GM21381 (cell line): ENCODE results near the gene MRPL41.
"Not testable (repeated sequence)": the region's sequence is repeated elsewhere in the genome, so short reads cannot be mapped to it uniquely, and the experiment has no call there.

ENCODE experiments used
- ATAC-seq: cut with Tn5 transposase; IDR thresholded peaks from one replicate; pipeline ENCODE4 v1.9.1; 2021; ENCODE audit warnings: mild to moderate bottlenecking, moderate library complexity; ENCODE audit not compliant: unreplicated experiment

Gene MRPL41

DNA sequence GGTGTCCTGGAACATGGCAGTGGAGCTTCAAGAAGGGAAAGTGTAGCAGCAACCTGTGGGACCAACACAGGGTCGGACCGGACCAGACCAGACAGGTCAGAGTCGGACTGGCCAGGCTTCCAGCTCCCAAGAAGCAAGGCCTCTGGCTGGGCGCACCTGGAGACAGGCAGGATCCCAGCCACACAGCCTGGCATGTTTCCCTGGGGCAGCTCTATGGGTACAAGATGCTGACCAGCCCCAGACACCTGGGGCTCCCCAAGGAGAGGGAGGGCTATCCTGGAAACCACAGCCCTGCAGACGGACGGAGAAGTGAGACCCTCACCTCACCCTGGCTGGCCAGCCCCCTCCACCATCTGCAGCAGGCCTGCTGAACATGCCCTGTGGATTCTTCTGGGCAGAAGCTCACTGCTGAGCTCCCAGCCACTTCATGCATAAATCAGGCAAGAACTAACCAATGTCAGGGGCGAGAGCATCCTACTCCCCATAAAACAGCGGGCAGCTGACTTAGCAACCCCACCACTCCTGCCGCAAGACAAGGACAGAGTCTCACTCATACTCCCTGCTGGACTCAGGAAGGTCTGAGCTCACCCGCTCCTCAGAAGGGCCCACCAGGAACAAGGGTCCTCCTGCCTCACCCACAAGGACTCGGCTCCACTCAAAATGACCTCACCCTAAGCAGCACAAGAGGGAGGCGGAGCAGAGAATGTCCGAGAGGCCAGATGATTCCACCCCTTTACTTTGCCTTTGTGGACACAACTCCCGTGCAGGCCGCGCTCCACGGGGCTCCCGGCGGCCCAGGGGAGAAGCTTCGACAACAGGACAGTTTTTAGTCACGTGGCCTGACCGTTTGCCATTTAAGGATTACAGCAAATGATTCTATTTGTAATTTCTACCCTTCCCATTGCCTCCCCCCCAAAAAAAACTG is 29.9 kb downstream of the MRPL41 start:
- no peak for ATAC-seq

DNA sequence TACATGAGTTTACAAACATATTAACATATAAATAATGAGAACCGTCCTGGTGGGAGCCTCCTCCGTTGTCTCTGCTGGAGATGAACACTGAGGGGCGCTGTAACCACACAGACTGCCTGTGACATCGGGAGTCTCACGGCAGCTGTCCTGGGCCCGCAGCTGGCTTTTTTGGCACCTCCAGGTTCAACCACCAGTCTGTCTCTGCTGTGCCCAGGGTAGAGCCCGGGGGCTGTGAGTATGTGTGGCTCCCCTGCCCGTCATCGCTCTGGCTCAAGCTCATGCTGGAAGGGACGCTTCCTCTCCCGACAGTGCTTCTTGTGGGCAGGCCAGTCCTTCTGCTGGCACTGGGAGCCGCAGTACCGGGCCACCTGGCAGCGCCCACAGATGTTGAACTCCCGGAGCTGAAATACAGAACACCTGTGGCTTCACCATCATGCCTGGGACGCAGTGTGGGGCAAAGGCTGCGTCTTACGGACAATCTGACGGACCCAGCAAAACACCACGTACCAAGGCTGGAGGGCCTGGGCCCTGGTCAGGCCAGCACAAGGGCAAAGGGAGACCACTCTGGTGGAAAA is 30.7 kb downstream of the MRPL41 start:
- ATAC-seq: no peak

DNA sequence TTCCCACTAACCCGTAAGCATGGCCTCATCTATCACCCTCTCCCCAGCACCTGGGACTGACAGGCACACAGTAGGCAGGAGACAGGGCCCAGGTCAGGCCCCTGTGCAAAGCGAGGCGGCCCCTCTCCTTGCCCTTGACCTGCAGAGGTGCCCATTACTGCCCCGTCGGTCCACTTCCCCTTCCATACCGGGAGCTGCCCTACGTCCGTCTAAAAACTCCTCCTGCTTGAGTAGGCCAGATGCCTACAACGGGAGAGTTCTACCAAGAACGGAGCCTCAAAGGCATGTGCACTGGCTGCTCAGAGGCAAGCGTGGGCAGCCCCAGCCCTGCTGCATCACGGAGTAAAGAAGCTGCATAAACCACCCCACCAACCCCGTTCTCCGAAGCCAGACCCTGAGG is 31.7 kb downstream of the MRPL41 start:
- no peak for ATAC-seq

DNA sequence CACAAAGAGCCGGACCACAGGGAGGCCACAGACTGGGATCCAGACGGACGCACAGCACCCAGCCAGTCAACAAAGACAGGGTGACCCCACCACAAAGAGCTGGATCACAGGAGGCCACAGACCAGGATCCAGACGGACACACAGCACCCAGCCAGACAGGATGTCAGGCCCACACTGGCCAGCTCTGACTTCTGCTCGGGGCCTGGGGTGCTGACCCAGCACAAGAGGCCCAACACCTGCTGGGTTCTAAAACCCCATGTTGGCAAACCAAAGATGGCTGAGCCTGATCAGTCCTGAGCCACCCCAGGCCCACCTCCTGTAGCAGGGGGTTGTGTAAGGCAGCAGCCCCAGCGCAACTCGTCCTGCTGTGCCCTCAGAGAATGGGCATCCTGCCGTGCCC is 32.3 kb downstream of the MRPL41 start:
- ATAC-seq: no peak

DNA sequence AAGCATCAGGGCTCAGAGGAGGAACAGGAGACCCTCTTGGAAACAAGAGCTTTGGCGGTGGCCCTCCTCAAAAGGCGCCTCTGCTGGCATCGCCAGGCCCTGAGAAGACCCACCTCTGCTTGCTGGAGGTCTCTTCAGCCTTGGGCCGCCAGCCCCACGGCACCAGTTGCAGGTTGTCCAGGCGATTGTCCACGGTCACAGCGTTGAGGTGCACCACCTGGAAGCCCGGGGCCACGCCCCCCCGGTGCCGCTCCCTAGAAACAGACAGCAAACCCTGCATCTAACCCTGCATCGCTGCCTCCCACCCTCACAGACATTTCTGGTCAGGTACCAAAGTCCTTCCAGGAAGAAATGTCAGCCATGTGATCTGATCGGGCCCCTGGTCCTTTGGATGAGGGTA is 35.2 kb downstream of the MRPL41 start:
- ATAC-seq: no peak

DNA sequence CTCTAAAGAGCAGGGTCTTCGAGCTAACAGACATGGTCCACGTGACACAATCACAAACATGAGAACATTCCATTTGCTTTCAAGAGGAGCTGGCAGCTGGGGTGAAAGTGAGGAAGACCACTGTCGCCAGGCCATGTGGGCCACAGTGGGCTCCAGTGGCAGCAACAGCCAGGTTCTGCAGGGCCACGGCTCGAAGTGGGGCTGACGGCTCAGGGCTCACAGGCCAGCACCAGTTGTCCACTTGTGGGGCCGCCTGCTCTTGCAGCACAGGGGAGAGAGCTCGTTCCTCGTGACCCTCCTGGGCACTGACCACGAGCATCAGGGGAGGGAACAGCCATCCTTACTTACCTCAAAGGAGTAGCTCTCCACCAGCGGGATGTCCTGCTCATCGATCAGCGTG is 36.6 kb downstream of the MRPL41 start:
- ATAC-seq: no peak

DNA sequence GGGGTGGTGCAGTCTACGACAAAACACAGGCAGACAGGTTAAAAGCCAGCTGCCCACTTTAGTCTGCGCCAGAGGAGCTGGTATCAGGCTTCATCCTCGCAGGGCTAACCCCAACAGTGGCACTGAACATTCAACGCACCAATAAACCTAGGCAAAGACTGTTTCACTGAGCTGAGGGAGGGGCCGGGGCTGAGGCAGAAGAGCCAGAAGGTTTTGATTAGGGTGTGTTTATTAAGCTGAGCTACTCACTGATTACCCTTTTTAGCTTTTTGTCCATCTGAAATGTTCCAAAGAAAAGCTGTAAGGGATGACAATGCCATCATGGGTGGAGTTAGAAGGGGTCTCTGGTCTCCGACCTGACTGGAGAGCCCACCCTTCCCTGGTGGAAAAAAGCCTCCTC is 37.2 kb downstream of the MRPL41 start:
- no peak for ATAC-seq

DNA sequence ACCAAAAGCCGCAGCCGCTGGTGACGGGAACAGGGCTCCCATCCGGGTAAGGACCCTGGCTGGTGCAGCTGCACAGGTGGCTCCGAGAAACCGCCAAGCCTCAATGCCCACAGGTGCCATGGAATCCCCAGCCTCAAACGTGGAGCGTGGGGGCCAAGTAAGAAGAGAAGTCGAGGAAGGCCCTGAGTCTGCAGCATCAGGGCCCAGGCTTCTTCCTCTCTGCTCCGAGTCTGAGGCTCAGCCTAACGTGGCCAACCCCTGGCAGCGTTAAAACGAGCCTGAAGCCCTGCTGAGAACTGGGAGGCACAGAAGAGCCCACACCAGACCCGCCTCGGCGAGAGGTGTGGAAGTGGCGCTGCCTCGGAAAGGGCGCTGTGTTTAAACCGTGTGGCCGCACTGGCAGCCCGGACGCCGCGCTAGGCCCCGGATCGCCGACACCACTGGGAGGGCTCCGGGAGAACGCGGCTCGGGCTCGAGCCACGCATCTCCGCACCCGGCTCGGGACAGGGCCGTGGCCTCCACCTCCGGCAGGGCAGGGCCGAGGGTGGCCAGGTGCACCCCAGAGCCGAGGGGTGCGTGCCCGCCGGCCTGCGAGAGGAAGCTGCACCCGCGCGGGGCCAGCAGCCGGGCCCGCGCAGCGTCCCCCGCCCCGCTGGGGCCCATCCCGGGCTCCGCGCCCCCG is 37.9 kb downstream of the MRPL41 start:
- ATAC-seq: peak; percentile 27

DNA sequence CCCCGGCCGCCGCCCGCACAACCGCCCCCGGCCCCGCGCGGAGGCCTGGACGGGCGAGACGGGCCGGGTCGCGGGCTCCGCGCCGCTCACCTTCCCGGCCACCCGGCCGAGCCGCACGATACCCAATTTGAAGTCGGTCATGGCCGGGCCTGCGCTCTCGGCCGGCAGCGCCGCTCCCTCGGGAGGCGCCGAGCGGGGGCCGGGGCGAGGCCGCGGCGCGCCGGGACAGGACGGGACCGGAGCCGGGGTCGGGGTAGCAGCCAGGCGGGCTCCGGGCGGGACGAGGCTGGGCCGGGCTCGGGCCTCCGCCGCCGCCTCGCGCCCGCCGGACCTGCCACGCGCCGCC is 38.4 kb downstream of the MRPL41 start:
- ATAC-seq: no peak

DNA sequence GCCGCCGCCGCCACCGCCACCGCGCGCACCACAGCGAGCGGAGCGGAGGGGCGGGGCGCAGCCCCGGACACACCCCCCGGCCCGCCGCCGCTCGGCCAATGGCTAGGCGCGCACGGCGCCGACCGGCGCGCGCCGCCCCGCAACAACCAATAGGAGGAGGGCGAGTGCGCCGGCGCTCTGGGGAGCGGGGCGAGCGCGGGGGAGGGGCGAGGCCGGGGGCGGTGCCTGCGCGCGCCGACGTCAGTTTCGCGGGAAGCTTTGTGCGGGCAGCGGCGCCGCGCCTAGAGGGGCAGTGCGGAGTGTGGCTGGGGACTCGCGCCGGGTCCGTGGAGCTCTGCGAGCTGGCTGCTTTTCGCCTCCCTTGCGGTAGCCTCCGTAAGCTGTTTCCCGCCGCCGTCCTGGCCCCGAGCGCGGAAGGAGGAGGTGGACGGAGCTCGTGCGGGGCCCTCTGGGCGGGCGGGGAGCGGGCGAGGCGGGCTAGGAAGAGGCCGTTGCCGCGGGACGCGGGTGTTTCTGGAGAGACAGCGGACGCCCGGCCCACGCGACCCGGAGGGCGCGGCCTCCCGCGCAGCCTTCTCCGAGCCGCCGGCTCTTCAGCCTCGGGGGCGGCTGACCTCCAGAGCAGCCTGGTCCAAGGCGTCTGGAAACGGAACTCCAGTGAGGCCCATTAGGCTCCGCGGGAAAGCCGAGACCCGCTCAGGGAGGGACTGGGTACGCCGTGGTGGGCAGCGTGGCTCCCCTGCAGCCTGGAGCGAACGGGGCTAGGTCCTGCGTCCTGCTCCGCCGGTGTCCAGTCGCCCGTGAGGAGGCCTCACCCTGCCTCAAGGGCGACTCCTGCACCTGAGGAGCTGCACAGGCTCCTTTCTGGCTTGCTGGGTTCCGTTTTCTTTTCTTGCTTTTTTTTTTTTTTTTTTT is 39.0 kb downstream of the MRPL41 start, which contains the start of gene ZMYND19:
Gene ZMYND19, minus strand, starts transcription at position 44 of the 915 bp plus-strand sequence. CDS start 249 bp downstream, outside the sequence.
- peak; percentile 83 for ATAC-seq

DNA sequence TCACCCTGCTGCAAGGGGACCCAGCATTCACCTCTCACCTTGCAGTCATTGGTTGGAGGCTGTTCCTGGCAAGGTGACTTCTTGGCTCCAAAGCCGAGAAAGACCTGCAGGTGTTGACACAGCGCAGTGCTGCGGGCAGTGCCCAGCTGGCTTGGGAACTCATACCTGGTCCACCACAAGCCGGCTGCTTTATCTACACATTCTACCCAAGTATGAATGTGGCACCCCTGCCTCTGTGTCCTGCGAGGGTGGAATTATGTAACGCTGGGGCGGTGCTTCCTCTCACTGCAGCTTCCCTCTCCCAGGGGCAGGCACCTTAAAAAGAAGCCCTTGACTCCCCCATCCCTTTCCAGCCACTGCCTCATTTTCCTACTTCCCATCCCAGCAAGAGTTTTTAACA is 41.1 kb downstream of the MRPL41 start:
- ATAC-seq: no peak

DNA sequence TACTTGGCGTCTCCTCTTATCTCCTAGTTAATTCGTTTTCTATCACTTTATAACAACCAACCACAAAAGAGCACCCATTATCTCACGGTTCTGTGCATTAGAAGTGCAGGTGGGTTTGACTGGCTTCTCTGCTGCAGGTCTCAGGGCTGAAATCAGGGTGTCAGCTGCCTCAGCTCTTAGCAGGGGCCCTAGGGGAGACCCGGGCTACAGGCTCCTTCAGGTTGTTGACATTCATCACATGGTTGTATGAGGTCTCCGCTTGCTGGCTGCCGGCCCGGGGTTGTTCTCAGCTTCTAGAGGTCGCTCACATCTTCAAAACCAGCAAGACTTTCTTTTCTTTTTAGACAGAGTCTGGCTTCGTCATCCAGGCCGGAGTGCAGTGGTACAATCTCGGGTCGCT is 41.5 kb downstream of the MRPL41 start:
- no peak for ATAC-seq

DNA sequence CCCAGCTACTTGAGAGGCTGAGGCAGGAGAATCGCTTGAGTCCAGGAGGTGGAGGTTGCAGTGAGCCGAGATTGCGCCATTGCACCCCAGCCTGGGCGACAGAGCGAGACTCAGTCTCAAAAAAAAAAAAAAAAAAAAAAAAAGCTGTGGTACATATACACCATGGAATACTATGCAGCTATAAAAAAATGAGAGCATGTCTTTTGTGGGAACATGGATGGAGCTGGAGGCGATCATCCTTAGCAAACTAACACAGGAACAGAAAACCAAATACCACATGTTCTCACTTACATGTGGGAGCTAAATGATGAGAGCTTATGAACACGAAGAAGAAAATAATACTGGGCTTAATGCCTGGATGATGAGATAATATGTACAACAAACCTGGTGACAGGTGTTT is 44.9 kb downstream of the MRPL41 start:
- ATAC-seq: not testable (repeated sequence)

DNA sequence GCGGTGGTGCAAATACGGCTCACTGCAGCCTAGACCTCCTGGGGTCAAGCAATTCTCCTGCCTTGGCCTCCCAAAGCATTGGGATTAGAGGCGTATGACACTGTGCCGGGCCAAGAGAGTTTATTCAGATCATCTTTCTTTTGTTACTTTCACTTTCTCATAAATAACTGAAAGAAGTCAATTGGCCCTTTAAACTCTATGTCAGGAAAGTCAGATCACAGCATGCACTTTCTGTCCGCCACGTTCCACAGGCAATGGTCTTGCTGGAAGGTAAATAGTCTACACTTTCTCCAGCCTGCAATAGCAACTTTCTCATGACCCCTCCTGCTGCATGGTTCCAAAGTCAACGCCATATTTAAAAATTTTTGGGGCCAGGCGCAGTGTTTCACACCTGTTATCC is 47.3 kb downstream of the MRPL41 start:
- no peak for ATAC-seq
